Muscle layer of colon (tissue), 2 donors: ENCODE measurements around the gene ROBO1.

ENCODE experiments used
- H3K27ac ChIP-seq: one replicate; pipeline ENCODE4 v1.7.0; 2013; ENCODE audit warnings: low read depth, mild to moderate bottlenecking, low read length, moderate library complexity
- H3K27me3 ChIP-seq, 2 donors: one replicate each; pipeline ENCODE4 v1.7.0; 2013; ENCODE audit warnings: low read length in 2 of 2, mild to moderate bottlenecking in 2 of 2; ENCODE audit not compliant: insufficient read depth in 2 of 2, control insufficient read depth in 1 of 2
- H3K36me3 ChIP-seq: one replicate; pipeline ENCODE4 v1.7.0; 2013; ENCODE audit warnings: mild to moderate bottlenecking, low read length; ENCODE audit not compliant: insufficient read depth
- H3K4me1 ChIP-seq: one replicate; pipeline ENCODE4 v1.7.0; 2013; ENCODE audit warnings: mild to moderate bottlenecking, low read length; ENCODE audit not compliant: insufficient read depth
- H3K4me3 ChIP-seq, 2 donors: one replicate each; pipeline ENCODE4 v1.7.0; 2013; ENCODE audit warnings: low read length in 2 of 2, low read depth in 1 of 2, mild to moderate bottlenecking in 1 of 2, moderate library complexity in 1 of 2
- H3K9ac ChIP-seq: one replicate; pipeline ENCODE4 v1.7.0; 2013; ENCODE audit warnings: low read length
- H3K9me3 ChIP-seq: one replicate; pipeline ENCODE4 v1.7.0; 2013; ENCODE audit warnings: mild to moderate bottlenecking, low read length
- donor health status: abdominal sarcoma.
- donor health status: Adenocarcinoma of cecum.

Gene ROBO1

GRCh38 chr3:79217096-79217495 is 550.7 kb downstream of the ROBO1 start:
- Histone ChIP-seq H3K27me3 (no peaks in the 10 kb centered on the region), H3K4me1 (no peaks in the 10 kb centered on the region), H3K36me3 (no peaks in the 10 kb centered on the region), H3K9me3 (no peaks in the 10 kb centered on the region), H3K4me3 (no peak overlapping the region), H3K27ac (no peak overlapping the region), H3K9ac (no peak overlapping the region)

- Histone ChIP-seq H3K4me3 (no peak overlapping the region), H3K9me3 (no peaks in the 10 kb centered on the region), H3K27me3 (no peaks in the 10 kb centered on the region), H3K27ac (no peak overlapping the region), H3K4me1 (no peaks in the 10 kb centered on the region), H3K36me3 (no peaks in the 10 kb centered on the region), H3K9ac (no peak overlapping the region)
These were observed 552.5 kb downstream of the ROBO1 start for GRCh38 chr3:79215286-79215685.

- H3K27me3 ChIP-seq, result no peaks in the 10 kb centered on the region
- no peak overlapping the region for H3K4me3 ChIP-seq
- H3K9ac ChIP-seq, result no peak overlapping the region
- H3K27ac ChIP-seq, result no peak overlapping the region
- no peaks in the 10 kb centered on the region for H3K4me1 ChIP-seq
- H3K36me3 ChIP-seq, result no peaks in the 10 kb centered on the region
- H3K9me3 ChIP-seq, result no peaks in the 10 kb centered on the region
These were observed 556.0 kb downstream of the ROBO1 start for GRCh38 chr3:79211586-79212359.

DNA sequence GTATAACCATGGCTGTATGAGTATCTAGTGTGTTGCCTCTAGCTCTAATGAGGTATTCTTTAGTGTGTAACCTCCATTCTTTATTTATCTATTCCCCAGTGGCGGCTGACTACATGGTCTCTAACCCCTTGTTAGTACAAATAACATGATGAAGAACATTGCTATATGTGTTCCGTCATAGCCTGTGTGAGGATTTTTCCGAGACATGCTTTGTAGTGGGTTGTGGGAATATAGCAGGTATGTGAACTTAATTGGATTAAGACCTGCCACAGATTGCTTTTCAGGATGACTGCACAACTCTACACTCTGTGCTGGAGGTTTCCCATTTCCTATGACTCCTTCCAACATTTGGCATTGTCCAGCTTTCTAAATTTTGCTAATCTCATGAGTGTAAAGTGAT is 563.4 kb downstream of the ROBO1 start:
- Histone ChIP-seq H3K9ac (no peak overlapping the region), H3K9me3 (no peaks in the 10 kb centered on the region), H3K36me3 (no peaks in the 10 kb centered on the region), H3K27me3 (no peaks in the 10 kb centered on the region), H3K27ac (no peak overlapping the region), H3K4me1 (peaks cover 5% of the 10 kb centered on the region), H3K4me3 (no peak overlapping the region)

DNA sequence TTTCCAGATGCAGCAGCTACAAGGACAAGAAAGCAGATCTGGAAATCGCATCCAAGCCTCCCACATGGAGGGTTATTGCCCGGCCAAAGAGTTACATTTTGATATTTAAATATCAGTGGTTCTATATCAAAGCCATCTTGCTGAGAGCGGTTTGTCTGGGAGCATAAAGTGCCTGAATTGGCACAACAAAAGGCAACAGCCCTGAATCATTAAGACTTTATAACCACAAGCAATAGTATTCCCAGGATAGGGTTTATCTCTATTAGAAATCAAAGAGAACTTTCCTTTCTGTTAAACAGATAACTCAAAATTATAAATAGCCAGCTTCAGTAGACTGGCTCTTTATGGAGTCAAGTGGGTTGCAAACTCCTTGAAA is 564.7 kb downstream of the ROBO1 start:
- no peaks in the 10 kb centered on the region for H3K9me3 ChIP-seq
- H3K36me3 ChIP-seq, result no peaks in the 10 kb centered on the region
- H3K9ac ChIP-seq, result no peak overlapping the region

DNA sequence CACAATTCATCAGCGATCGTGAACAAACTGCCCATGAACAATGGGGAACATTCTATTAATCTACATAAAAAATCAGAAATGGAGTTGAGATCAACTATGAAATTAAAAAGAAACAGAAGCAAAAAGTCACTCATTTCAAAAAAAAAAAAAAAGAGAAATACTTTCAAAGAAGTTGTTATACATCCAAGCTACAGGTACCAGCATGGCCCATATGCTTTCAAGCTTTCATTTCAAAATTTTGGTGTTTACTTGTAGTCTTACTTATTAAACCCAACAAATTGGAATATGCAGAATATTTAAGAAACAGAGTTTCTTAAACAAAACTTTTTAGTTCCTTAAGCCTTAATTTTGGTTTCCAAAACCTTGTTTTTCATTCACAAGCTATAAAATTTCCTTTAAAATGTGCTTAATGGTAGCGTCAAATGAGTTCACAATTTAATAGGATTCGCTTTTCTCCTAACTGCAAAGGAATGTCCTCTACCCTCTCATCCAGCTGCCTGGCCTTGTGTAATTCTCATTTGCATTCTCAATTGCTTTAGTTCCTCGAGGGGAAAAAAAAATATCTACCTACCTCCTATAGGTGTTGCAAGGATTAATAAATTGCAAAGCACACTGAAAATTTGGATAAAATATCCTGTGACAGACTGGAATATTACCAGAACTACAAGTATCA is 565.2 kb downstream of the ROBO1 start:
- H3K36me3 ChIP-seq, result no peaks in the 10 kb centered on the region
- H3K9me3 ChIP-seq, result no peaks in the 10 kb centered on the region
- no peaks in the 10 kb centered on the region for H3K27me3 ChIP-seq
- no peak overlapping the region for H3K4me3 ChIP-seq
- H3K4me1 ChIP-seq, result peaks cover 5% of the 10 kb centered on the region
- no peak overlapping the region for H3K9ac ChIP-seq
- H3K27ac ChIP-seq, result no peak overlapping the region

More for the DNA sequence above, 564.7 kb downstream of the ROBO1 start:
- Histone ChIP-seq H3K27me3 (no peaks in the 10 kb centered on the region), H3K27ac (no peak overlapping the region), H3K4me3 (no peak overlapping the region), H3K4me1 (peaks cover 5% of the 10 kb centered on the region)

- Histone ChIP-seq H3K4me1 (peaks cover 5% of the 10 kb centered on the region), H3K9me3 (no peaks in the 10 kb centered on the region), H3K36me3 (no peaks in the 10 kb centered on the region), H3K27me3 (no peaks in the 10 kb centered on the region), H3K9ac (no peak overlapping the region), H3K27ac (no peak overlapping the region), H3K4me3 (no peak overlapping the region)
These were observed 567.3 kb downstream of the ROBO1 start for GRCh38 chr3:79200456-79200855.

DNA sequence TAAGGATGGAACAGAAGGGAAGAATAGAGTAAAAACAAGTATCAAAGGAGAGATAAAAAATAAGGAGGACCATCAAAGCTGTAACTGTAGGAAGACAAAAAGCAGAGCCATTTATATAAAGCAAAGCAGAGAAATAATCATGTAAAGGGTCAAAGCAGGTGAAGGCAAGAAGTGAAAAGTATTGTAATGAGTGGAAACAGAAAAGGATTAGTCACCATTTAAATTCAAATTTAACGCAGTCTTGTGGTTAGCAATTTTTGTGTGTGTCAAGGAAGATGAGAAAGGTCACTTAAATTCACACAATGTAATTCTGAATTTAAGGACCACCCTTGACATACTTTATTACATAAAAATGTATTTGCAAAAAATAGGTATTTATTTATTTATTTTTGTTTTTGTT is 567.8 kb downstream of the ROBO1 start:
- no peaks in the 10 kb centered on the region for H3K27me3 ChIP-seq
- no peak overlapping the region for H3K9ac ChIP-seq
- no peak overlapping the region for H3K4me3 ChIP-seq
- H3K36me3 ChIP-seq, result no peaks in the 10 kb centered on the region
- no peaks in the 10 kb centered on the region for H3K9me3 ChIP-seq
- H3K27ac ChIP-seq, result no peak overlapping the region
- H3K4me1 ChIP-seq, result peaks cover 5% of the 10 kb centered on the region

- H3K4me3 ChIP-seq, result no peak overlapping the region
- H3K36me3 ChIP-seq, result no peaks in the 10 kb centered on the region
- H3K27ac ChIP-seq, result no peak overlapping the region
- H3K4me1 ChIP-seq, result no peaks in the 10 kb centered on the region
- H3K9ac ChIP-seq, result no peak overlapping the region
- no peaks in the 10 kb centered on the region for H3K9me3 ChIP-seq
- H3K27me3 ChIP-seq, result no peaks in the 10 kb centered on the region
These were observed 580.4 kb downstream of the ROBO1 start for GRCh38 chr3:79187426-79187825.

DNA sequence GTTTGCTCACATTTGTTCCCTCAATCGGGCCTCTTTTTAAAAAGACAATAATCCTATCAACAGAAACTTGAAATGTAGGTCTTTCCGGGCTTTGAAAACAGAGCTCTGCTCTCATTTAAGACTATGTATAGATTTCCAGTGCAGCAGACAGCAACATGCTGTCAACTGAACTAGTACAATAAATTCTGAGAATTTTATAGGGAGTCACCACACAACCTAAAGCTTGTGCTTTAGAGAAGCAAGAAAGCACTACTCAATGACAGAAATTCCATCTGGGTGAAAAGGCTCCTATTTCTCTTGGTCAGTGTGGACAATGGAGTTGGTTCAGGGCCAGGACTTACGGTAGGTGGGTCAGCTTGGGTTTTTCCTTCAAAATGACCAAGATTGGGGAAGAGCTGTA is 583.5 kb downstream of the ROBO1 start:
- H3K36me3 ChIP-seq, result no peaks in the 10 kb centered on the region

DNA sequence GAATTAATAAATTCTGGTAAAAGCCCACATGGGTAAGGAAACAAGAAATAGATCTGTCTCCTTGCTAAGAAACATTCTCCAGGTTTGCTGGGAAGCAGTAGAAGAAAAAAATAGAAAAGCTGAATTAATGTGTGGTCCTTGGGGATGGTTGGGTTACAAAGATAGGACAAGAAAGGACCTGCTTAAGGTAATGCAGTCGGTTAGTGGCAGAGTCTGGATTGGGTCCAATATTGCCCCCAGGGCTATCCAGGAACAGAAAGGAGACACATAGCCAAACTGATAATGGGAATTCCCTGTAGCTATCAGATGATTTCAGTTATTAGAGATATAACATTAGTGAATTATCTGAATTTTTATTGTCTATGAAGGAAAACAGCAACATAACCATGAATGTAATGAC is 584.3 kb downstream of the ROBO1 start:
- Histone ChIP-seq H3K27me3 (no peaks in the 10 kb centered on the region), H3K9ac (no peak overlapping the region), H3K4me1 (no peaks in the 10 kb centered on the region), H3K36me3 (no peaks in the 10 kb centered on the region), H3K27ac (no peak overlapping the region), H3K4me3 (no peak overlapping the region), H3K9me3 (no peaks in the 10 kb centered on the region)

More for the DNA sequence above, 583.5 kb downstream of the ROBO1 start:
- H3K9ac ChIP-seq, result no peak overlapping the region
- no peaks in the 10 kb centered on the region for H3K9me3 ChIP-seq
- H3K27me3 ChIP-seq, result no peaks in the 10 kb centered on the region
- H3K27ac ChIP-seq, result no peak overlapping the region
- H3K4me3 ChIP-seq, result no peak overlapping the region
- H3K4me1 ChIP-seq, result no peaks in the 10 kb centered on the region
